ENCODE data around the gene PCDH12. TPM values are rescaled to one million over a fixed set of nuclear protein-coding genes. Genes with fewer than 3 reads are reported as not detected.
A peak's percentile ranks its signal among the peaks of the same experiment; 100 is the strongest.

Gene PCDH12
- total RNA-seq (2013; cell fraction: nucleolus; rRNA removed), result not detected in 2 replicates
- total RNA-seq (2014; rRNA removed) (0.06 TPM in 1 of 2 replicates, not detected in the other), total RNA-seq (2014; rRNA removed; fragmentation: Illumina TruSeq; extraction: Trizol) (not detected in 2 replicates), total RNA-seq (2021) (0.03 TPM in 1 of 2 replicates, not detected in the other), polyA plus RNA-seq (2011; rRNA removed) (0.10 TPM in 1 of 2 replicates, not detected in the other), polyA plus RNA-seq (2014; fragmentation: Illumina TruSeq; extraction: Trizol) (not detected in 2 replicates), polyA plus RNA-seq (2014; fragmentation: Nextera tagmentation; extraction: Ambion mirVana) (under 1 TPM in 1 of 2 experiments, not detected in 1; 0.05 TPM), polyA plus RNA-seq (2014; rRNA removed) (0.01 TPM in 1 of 2 replicates, not detected in the other), polyA plus RNA-seq (2016; fragmentation: Nextera tagmentation; extraction: Ambion mirVana) (under 1 TPM in 1 of 2 experiments, not detected in 1; 0.14 TPM), polyA minus RNA-seq (2011; rRNA and poly(A)+ RNA removed) (not detected in 2 replicates), Bru-seq, nascent RNA (percentile 5 among the genes with signal in this experiment), BruChase-seq, experiment 1, labeled RNA remaining after a 6-hour chase (not detected), BruChase-seq, experiment 2, labeled RNA remaining after a 2-hour chase (percentile 6 among the genes with signal in this experiment)
- polyA plus RNA-seq (2011; ENCODE audit: low read depth), result 0.16 TPM
- polyA plus RNA-seq (2011; cell fraction: cytosol; rRNA removed), result 0.02 TPM in 1 of 2 replicates, not detected in the other
- 0.03 TPM in 1 of 2 replicates, not detected in the other for polyA plus RNA-seq (2011; cell fraction: nucleus; rRNA removed)
- polyA plus RNA-seq (2012), result 0.11 and 0.18 TPM in 2 replicates
- not detected in 2 replicates for polyA minus RNA-seq (2011; cell fraction: cytosol; rRNA and poly(A)+ RNA removed)
- polyA minus RNA-seq (2011; cell fraction: nucleus; rRNA and poly(A)+ RNA removed), result not detected in 2 replicates
- long read RNA-seq, experiment 1, result 0 reads
- long read RNA-seq, experiment 2, partial matches to known transcripts, result 0 of 2 reads
- long read RNA-seq, experiment 2, other reads (novel, unspliced or antisense), result 2 of 2 reads

DNA sequence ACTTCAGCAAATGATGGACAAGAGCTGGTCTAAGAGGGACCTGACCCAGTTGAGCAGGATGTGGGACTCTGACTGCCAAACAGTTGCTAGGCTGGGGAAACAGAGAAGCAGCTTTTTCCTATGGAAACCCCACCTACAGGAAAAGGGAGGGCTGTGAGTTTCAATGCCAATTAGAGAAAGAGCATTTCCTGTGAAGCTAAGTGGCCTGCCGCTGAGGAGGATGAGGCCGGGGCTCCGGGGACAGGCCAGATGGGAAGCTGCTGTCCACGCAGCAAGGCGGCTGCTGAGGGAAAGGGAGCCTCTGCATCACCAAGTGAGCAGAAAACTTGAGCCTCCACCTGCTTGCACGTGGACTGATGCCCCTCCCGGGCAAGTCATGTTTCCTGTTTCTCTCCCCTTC is at the start of gene PCDH12:
PCDH12 (minus strand) TSS at position 90 of the 400 bp plus-strand sequence. CDS start 351 bp downstream, outside the sequence.
- Histone ChIP-seq H3K79me2 (ENCODE audit: control insufficient read depth, insufficient read depth, low read length) (no peaks in the 10 kb centered on the region), H3K27ac (ENCODE audit: control insufficient read depth, insufficient read depth) (no peak within 1 kb of the TSS), H3K36me3 (ENCODE audit: control insufficient read depth in 2 of 2, insufficient read depth in 2 of 2, low read length in 1 of 2) (no peaks in the 10 kb centered on the region), H3K9me3 (replicated peaks; ENCODE audit: control insufficient read depth, insufficient read depth, low read length) (no peaks in the 10 kb centered on the region), H3K4me1 (ENCODE audit: control insufficient read depth, insufficient read depth, low read length) (peaks cover 3% of the 10 kb centered on the region; the same call in 1 of the 2 replicates), H3K27me3 (replicated peaks in 1 of 2; ENCODE audit: control insufficient read depth in 2 of 2, insufficient read depth in 2 of 2, low read length in 1 of 2) (no peaks in the 10 kb centered on the region), H2AFZ (ENCODE audit: control insufficient read depth, low read depth, low read length) (no peak within 1 kb of the TSS), H3K9ac (ENCODE audit: control insufficient read depth, insufficient read depth, low read length) (no peak within 1 kb of the TSS), H4K20me1 (ENCODE audit: control insufficient read depth, insufficient read depth) (no peaks in the 10 kb centered on the region), H3K4me2 (ENCODE audit: control insufficient read depth, insufficient read depth) (no peak within 1 kb of the TSS), H3K4me3 (no peak within 1 kb of the TSS)
- ChIA-PET POLR2A (interaction anchor here (2.5 kb wide), 1 partner anchor 12 kb away, joined by 8 read pairs; the partner anchor contains the start of gene RNF14), CTCF (interaction anchor here (1.2 to 5.2 kb wide), 3 partner anchors 11 to 266 kb away, joined by 4 to 101 read pairs (median 6); partner anchors contain the start of gene RNF14), RAD21 (ENCODE audit: unreplicated experiment) (interaction anchor here (1.3 kb wide), 1 partner anchor 266 kb away, joined by 5 read pairs; no protein-coding TSS in a partner anchor), SMC1A (ENCODE audit: uncharacterized antibody, unreplicated experiment) (interaction anchor here (1.6 kb wide), 1 partner anchor 68 kb away, joined by 5 read pairs; no protein-coding TSS in a partner anchor)
- 4% methylated on average over 7 of the region's 7 CpGs for WGBS (ENCODE audit: insufficient coverage, insufficient replicate concordance, low lambda C conversion rate, missing lambda C conversion rate)
- in situ Hi-C loops (cut with MboI), result loop anchor here (5.0 kb wide), 1 partner anchor 266 kb away; no protein-coding TSS in a partner anchor
- intact Hi-C loops (cut with micrococcal nuclease; ENCODE audit: unreplicated experiment), result no loop called here
- no peak for ATAC-seq
- FAIRE-seq, result no peak
- BruUV-seq (replicated peaks), result no TSS peak
- no peak for DNase-seq (ENCODE audit: low read depth, low spot score)
- TF ChIP-seq MLLT1 (IDR thresholded peaks at IDR 0.05), result no peak
- TF ChIP-seq ZNF207 (IDR thresholded peaks at IDR 0.05; ENCODE audit: borderline replicate concordance), result no peak
- no peak for TF ChIP-seq CREB1 (IDR thresholded peaks at IDR 0.05; ENCODE audit: low read depth)
- no peak for TF ChIP-seq CHD1 (IDR thresholded peaks at IDR 0.05; ENCODE audit: low read depth, low read length)
- no peak for TF ChIP-seq NR2C1 (IDR thresholded peaks at IDR 0.05)
- TF ChIP-seq ZNF592 (IDR thresholded peaks at IDR 0.05), result no peak
- no peak for TF ChIP-seq HSF1 (IDR thresholded peaks at IDR 0.05; ENCODE audit: low read depth, low read length)
- no peak for TF ChIP-seq SUPT20H (IDR thresholded peaks at IDR 0.05; ENCODE audit: borderline replicate concordance, control insufficient read depth, low read depth, low read length)
- TF ChIP-seq PBX3 (IDR thresholded peaks at IDR 0.05; ENCODE audit: insufficient replicate concordance, low read depth, low read length), result no peak
- no peak for TF ChIP-seq SREBF1 (IDR thresholded peaks at IDR 0.05; ENCODE audit: low read length)
